ENCODE measurements around the gene NHS. TPM values are rescaled to one million over a fixed set of nuclear protein-coding genes. Genes with fewer than 3 reads are reported as not detected.

NHS gene
- total RNA-seq, 4 donors from 2014 or later, result 5.0 to 8.7 (median 6.2) TPM

DNA sequence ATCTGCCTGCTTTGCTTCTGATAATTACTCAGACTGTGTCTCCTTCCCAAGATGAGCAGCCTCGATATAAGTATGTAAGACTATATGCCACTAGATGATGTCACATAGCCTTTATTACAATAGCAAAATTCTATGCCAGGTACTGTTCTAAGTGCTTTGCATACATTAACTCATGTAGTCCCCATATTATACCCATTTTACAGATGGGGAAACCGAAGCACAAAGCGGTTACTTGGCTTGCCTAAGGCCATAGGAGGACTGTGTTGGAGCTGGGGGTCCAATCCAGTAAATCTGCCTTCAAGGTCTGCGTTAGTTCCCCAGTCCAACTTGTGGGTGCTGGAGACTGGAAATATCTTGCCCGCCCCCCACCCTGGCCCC, 361.5 kb downstream of the NHS start:
- Histone ChIP-seq H3K36me3 (peaks cover 0 to 9% (median 0%) of the 10 kb centered on the region in 4 donors), H3K4me3 (peak overlapping the region; percentile 58 to 68 (median 64)), H3K4me1 (peaks cover 0 to 18% (median 8%) of the 10 kb centered on the region in 4 donors), H3K27ac (replicated peaks in 1 of 4) (peak overlapping the region; percentile 77 to 95 (median 87)), H3K9me3 (no peaks in the 10 kb centered on the region), H3K27me3 (no peaks in the 10 kb centered on the region)
- WGBS, result 67% methylated on average over 4 of the region's 5 CpGs
- DNase-seq (ENCODE audit: extremely low spot score), result no peak
- TF ChIP-seq POLR2A (IDR thresholded peaks at IDR 0.05; ENCODE audit: low read depth) (no peak), POLR2AphosphoS5 (IDR thresholded peaks at IDR 0.05) (no peak), CTCF (IDR thresholded peaks at IDR 0.05) (no peak), EP300 (IDR thresholded peaks at IDR 0.05) (no peak)
- intact Hi-C loops (cut with DNase I), result no loop called here

GRCh38 chrX:17736856-17737709, 362.1 kb downstream of the NHS start, which contains the start of gene SCML1:
Gene SCML1 (plus strand): TSS chrX:17737493. CDS start chrX:17744187, 6,694 bp downstream.
- Histone ChIP-seq H3K27me3 (no peaks in the 10 kb centered on the region), H3K4me3 (peak within 1 kb of the TSS; percentile 58 to 68 (median 64)), H3K27ac (replicated peaks in 1 of 4) (peak within 1 kb of the TSS; percentile 86 to 95 (median 92)), H3K4me1 (peaks cover 0 to 18% (median 8%) of the 10 kb centered on the region in 4 donors), H3K36me3 (peaks cover 0 to 3% (median 0%) of the 10 kb centered on the region in 4 donors), H3K9me3 (no peaks in the 10 kb centered on the region)
- WGBS, result 57% methylated on average over 52 of the region's 67 CpGs
- intact Hi-C loops (cut with DNase I), result no loop called here
- DNase-seq (ENCODE audit: extremely low spot score), result peak; percentile 99
- TF ChIP-seq POLR2AphosphoS5 (IDR thresholded peaks at IDR 0.05), result peak; percentile 72 to 87
- peak; percentile 45 for TF ChIP-seq POLR2A (IDR thresholded peaks at IDR 0.05; ENCODE audit: low read depth)
- TF ChIP-seq CTCF (IDR thresholded peaks at IDR 0.05), result no peak

DNA sequence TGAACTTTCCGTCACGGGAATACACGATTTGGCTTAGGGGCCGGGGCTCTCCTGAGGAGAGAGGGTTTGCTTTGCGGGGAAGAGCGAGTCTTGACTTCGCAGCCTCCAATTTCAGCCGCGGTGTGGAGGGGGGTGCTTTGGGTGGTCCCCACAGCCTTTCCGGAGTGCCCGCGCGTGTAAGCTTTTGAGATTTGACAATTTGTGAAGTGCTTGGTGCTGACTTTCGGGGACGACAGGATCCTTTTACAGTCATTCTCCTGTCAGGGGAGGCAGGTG, 362.6 kb downstream of the NHS start:
- no peak for DNase-seq (ENCODE audit: extremely low spot score)
- 50% methylated on average over 15 of the region's 15 CpGs for WGBS
- H3K4me3 ChIP-seq, result peak overlapping the region; percentile 58 to 68 (median 64)
- H3K9me3 ChIP-seq, result no peaks in the 10 kb centered on the region
- TF ChIP-seq EP300 (IDR thresholded peaks at IDR 0.05) (no peak), CTCF (IDR thresholded peaks at IDR 0.05) (no peak), POLR2AphosphoS5 (IDR thresholded peaks at IDR 0.05) (no peak), POLR2A (IDR thresholded peaks at IDR 0.05; ENCODE audit: low read depth) (no peak)
- H3K36me3 ChIP-seq, result no peaks in the 10 kb centered on the region
- H3K4me1 ChIP-seq, result peaks cover 0 to 18% (median 8%) of the 10 kb centered on the region in 4 donors
- H3K27ac ChIP-seq (replicated peaks in 1 of 4), result peak overlapping the region; percentile 86 to 95 (median 92)
- no peaks in the 10 kb centered on the region for H3K27me3 ChIP-seq
- intact Hi-C loops (cut with DNase I), result no loop called here

GRCh38 chrX:17737986-17738713, 363.1 kb downstream of the NHS start:
- Histone ChIP-seq H3K9me3 (no peaks in the 10 kb centered on the region), H3K27ac (replicated peaks in 1 of 4) (peak overlapping the region; percentile 86 to 95 (median 92)), H3K4me3 (peak overlapping the region; percentile 58 to 68 (median 64)), H3K4me1 (peaks cover 0 to 18% (median 8%) of the 10 kb centered on the region in 4 donors), H3K36me3 (no peaks in the 10 kb centered on the region), H3K27me3 (no peaks in the 10 kb centered on the region)
- peak in 1 of 2 donors; percentile 14 for TF ChIP-seq POLR2AphosphoS5 (IDR thresholded peaks at IDR 0.05)
- no peak for TF ChIP-seq CTCF (IDR thresholded peaks at IDR 0.05)
- no peak for TF ChIP-seq EP300 (IDR thresholded peaks at IDR 0.05)
- TF ChIP-seq POLR2A (IDR thresholded peaks at IDR 0.05; ENCODE audit: low read depth), result no peak
- DNase-seq (ENCODE audit: extremely low spot score), result no peak
- 36% methylated on average over 31 of the region's 45 CpGs for WGBS
- intact Hi-C loops (cut with DNase I), result no loop called here

All from esophagus muscularis mucosa (tissue), 4 donors.